GM18519 (cell line): ENCODE data around the gene METTL23.
"Not testable (repeated sequence)": the region's sequence is repeated elsewhere in the genome, so short reads cannot be mapped to it uniquely, and the experiment has no call there.

Source experiments
- ATAC-seq: cut with Tn5 transposase; IDR thresholded peaks from one replicate; pipeline ENCODE4 v1.9.1; 2021; ENCODE audit warnings: mild to moderate bottlenecking, moderate library complexity; ENCODE audit not compliant: unreplicated experiment, low FRiP score

Gene METTL23

DNA sequence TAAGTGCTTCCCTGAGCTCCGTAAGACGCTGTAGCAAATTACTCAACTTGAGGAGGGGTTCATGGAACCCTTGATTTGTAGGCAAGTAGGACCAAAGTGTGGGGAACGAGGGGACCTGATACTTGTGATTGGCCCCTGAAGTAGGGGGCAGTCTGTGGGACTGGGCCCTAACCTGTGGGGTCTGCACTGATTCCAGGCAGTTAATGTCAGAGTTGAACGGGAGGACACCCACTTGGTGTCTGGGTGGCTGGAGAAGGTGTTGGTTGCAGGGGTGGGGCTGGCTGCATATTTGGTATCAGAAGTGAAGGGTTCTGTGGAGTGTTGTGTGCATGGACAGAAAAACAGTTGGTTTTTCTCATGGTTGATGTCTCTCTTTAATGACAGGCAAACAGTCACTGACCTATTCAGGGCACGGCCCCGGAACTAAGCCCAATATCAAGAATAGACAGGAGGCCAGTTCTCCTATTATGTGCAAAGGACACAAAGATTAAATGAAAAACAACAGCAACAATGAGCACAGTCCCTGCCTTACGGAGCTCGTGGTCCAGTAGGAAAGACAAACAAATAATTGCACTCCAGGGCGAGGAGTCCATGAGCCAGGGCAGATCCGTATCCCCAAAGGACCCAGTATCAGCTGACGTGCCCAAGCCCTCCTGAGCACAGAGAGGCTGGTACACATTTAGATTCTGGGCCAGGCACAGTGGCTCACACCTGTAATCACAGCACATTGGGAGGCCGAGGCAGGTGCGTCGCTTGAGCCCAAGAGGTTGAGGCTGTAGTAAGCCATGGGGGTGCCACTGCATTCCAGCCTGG is 35.1 kb upstream of the METTL23 start:
- no peak for ATAC-seq

DNA sequence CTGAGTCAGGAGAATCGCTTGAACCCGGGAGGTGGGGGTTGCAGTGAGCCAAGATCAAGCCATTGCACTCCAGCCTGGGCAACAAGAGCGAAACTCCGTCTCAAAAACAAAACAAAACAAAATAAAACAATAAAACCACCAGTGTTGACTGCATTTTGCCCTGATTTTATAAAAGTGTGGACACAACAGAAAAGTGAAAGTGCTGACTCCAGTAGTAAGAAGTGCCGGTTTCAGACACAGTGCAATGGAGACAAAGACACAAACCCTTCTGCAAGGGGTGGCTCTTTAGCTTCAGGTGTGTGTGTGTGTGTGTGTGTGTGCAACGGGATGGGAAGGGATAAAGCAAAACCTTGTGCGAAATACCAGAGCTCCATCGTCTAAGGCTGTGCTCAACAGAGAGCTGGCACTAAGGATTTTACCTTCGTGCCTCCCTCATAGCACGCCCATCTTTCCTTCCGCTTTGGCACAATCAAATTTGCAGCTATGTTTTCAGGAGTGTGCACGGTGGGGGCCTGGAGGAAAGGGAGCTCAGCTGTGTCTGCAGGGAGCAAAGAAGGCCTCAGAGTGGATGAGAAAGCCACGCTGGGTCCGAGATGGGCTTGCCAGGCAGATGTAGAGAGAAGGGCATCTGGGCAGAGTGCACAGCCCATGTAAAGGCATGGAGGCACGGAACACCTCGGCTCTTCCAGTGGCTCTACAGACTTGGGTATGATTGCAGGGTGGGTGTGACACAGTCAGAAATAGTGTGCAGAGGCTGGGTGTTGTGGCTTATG is 31.4 kb upstream of the METTL23 start:
- ATAC-seq: no peak

DNA sequence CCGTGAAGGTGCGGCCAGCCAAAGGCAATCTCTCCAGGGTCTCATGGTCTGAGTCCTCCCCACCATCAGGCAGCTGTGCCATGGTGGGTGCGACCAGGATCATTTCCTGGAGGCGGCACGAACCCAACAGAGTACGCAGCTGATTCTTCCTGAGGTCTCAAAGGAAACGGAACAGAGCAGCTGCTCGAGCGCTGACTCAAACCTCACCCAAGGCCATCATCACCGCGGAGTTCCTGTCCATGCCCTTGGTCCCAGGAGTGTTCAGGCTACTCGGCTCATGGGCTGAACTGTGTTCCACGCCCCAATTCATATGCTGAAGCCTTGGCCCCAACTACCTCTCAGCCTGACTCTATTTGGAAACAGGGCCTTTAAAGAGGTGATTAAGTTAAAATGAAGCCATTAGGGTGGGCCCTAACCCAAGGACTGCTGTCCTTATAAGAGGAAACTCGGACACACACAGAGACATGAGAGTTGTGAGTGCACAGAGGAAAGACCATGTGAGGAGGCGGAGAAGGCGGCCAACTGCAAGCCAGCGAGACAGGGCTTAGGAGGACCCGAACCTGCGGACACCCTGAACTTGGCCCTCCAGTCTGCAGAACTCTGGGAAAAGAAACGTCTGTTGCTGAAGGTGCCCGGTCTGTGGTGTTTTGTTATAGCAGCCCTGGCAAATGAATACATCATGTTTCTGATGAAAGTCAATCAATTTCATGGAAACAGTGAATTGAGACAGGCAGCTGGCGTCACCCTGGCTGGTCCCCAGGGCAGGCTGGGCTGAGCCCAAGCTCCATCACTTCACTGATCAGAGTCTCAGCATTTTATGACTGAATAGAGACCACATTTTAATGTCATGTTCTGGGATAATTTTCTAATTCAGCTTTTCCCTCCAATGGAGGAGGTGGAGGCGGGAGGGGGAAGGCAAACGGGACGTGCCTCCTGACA is 29.6 kb upstream of the METTL23 start:
- ATAC-seq: no peak

DNA sequence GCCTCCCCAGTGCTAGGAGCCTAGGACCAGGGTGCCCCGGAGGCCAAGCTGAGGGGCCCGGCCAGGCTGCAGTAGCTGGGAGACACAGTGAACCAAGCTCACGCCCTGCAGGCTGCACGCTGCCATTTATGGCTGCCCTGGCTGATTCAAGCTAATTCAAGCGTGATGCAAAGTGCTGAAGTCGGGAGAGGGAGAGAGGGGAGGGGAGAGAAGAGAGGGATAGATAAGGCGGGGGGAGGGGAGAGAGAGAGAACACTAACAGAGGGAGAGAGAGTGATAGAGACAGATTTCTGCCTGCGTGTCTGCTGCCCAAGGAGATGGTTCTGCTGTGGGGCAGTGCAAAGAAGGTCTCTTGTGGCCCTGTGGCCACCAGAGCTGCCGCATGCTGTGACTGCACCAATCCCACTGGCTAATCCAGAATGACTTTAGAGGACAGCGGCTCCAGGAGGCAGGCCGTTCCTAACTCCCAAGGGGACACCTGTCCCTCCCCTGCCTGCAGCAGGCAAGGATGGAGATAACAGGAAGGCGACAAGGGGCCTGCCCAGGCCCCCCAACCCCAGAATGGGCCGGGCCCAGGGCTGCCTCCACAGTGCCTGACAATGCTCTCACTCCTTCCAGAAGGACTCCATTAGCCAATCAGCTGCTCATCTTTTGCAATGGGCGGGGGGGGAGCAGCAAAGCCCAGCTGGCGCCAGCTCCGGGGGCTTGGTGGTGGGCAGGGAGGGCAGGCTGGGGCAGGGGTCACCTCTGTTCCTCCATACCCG is 28.8 kb upstream of the METTL23 start:
- ATAC-seq: no peak

DNA sequence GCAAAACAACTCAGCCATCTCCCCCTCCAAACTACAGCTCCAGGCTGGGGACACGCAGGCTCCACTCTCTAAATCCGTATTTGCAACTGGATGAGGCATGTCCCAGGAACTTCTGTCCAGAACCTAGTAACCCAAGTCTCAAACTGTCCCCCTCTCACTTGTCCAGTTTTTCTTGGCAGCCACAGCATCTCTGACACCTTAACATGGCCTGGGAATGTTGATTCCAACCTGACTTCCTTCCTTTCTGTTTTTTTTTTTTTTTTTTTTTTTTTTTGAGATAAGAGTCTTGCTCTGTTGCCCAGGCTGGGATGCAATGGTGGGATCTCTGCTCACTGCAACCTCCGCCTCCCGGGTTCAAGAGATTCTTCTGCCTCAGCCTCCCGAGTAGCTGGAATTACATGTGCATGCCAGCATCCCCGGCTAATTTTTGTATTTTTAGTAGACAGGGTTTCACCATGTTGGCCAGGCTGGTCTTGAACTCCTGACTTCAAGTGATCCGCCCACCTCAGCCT is 28.1 kb upstream of the METTL23 start:
- ATAC-seq: not testable (repeated sequence)

DNA sequence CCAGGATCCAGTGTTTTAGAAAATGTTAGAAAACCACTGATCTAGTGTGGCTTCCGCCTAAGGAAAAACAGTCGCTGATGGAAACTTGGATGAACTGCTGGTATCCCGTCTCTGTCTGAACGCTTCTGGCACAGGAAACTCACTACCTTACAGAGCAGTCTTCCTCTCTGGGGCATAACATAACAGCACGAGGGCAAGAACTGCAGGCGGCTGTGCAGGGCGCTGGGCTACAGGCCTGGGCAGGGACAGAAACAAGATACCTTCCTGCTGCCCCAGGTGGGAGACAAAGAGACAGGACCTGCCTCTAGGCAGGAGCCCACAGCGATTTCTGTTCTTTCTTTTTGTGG is 26.4 kb upstream of the METTL23 start:
- ATAC-seq: no peak

DNA sequence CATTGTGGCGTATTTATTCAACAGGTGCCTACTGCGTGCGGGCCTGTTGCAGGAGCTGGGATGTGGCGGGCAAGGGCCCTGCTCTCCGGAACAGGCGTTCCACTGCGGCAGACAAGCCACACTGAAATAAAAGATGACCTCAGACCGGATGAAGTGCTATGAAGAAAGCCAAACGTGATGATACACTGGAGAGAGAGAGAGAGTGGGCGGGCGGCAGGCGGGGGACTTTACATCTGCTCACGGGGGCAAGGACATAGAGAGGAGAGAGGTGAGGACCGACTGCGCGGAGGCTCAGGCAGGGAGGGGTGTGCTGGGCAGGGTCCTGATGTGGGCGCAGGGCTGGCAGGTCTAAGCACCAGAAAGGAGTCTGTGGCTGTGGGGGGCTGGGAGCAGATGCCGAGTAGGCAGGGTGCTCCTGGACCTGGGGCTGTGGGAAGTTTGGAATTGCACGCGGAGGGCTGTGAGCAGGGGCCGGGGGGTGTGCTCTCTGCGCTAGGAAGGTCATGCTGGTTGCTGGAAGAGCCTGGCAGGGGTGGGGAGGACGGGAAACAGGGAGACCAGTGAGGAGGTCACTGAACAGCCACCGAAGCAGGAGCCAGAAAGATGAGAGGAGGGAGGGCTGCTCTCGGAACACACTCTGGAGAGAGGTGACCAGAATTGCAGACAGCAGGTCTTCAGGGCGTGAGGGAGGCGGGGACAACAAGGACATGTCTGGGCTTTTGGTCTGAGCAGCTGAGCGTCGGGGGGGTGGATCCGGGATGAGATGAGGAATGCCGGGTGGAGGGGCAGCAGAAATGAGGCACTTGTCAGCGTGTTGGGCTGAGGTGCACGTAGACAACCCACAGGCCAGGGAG is 25.8 kb upstream of the METTL23 start:
- no peak for ATAC-seq

DNA sequence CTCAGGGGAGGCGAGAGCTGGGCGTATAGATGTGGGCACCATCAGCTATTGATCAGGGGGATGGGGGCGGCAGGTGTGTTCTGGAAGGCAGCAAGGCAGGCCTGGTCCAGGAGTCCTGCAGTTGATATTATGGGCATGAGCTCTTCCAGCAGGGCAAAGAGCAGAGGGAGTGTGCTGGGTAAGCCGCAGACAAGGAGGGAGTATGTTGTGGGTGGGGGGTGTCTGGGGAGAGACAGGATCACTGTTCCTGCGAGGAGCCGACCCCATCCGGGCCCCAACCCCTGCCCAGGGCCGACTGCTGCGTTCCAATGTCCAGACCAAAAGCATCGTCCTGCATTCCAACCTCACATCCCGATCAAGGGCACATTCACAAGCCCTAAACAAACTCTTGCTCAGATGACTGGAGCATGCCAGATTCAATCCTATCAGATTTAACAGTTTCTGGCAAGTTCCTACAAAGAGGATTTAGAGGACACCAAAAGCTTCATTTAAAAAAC is 25.1 kb upstream of the METTL23 start:
- no peak for ATAC-seq

DNA sequence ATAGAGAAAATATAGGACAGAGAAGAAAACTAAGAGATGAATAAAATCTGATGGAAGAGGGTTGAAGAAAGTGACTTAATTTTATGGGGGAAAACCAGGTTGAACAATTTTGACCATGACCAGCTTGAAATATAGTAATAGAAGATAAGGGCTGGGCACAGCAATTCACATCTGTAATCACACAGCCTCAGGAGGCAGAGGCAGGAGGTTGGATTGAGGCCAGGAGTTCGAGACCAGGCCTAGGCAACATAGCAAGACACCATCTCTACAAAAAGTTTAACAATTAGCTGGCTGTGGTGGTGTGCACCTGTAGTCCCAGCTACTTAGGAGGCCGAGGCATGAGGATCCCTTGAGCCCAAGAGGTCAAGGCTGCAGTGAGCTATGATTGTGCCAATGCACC is 24.6 kb upstream of the METTL23 start:
- ATAC-seq: no peak

DNA sequence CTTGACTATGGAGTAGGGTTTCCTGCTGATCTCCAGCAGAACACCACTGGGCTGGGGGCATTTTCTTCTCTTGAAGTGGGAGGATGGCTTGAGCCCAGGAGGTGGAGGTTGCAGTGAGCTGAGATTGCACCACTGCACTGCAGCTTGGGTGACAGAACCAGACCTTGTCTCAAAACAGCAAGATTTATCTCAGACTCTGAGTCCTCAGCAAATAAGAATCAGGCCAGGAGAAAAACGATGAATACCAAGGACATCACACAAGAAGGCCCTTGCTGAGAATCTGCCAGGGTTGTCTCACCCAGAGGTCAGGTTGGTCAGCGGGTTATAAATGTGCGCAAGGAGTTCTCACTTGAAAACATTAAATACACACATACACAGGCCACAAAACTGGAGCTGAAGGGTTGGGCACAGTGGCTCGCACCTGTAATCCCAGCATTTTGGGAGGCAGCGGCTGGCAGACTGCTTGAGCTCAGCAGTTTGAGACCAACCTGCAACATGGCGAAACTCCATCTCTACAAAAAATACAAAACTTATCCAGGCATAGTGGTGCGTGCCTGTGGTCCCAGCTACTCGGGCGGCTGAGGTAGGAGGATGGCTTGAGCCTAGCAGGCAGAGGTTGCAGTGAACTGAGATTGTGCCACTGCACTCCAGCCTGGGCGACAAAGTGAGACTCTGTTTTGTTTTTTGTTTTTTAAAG is 23.6 kb upstream of the METTL23 start:
- no peak for ATAC-seq

DNA sequence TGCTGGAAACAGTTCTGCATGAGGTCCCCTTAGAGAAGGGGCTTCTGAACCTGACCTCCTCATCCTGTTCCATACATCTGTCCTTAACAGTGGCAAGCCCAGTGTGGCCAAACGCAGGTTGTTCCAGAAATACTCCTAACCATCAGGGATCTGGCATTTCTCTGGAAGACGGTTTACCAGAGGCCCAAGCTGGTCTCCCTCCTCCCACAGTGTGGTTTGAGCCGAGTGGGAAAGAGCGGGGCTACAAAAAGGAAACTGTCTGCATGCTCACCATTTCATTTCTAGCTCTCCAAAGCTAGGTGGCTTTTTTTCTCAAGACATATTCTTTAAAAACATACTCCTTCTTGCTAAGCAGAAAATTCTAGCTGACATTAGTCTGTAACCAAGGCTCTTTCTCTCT is 21.8 kb upstream of the METTL23 start:
- no peak for ATAC-seq

DNA sequence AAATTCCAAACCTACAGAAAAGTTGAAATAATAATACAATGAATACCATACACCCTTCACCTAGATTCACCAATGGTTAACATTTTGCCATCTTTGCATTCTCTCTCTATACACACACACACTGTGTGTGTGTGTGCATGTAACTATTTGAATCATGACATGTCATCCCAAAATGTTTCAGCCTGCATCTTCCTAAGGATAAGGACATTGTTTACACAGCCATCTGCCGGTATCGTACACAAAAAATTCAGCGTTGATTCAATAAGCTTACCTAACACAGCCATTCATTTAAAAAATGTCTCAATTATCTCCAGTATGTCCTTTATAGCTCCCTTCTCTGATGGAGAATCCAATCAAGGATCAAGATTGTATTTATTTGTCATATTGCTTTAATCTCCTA is 19.8 kb upstream of the METTL23 start:
- no peak for ATAC-seq

DNA sequence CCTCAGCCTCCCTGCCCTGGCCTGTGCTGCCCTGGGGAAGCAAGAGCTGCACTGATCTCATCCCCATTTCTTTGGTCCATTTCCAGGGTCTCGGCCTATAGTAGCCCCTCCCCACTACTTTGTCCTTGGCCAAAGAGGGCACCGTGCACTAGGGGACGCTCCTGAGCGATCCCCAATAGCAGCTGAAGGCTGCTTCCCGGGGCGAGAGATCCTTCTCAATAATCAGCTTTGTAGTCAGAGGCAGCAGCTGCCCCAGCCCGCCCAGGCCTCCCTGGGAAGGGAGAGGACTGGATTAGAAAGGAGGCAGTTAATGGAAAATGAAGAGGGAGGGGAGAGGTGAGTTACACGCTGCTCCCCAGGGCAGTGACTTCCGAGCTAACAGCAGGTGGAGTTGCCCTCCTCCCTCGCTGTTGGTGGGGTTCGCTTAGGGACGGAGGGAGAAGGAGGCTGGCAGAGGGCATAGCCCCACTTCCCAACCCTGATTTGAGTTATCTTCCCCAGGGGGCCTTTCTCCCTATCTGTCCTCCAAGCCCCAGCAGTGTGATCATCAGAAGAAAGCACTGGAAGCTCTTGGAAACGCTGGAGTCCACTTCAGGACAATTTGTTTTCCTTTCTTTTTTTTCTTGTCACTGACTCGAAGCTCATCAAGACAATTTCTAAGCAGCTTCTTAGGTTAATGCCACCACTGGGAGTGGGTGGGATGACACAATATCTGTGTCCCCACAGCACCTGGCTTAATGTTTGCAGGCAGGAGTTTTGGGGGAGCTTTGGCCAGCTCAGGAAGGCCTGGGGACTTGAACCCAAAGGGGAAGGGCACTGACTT is 18.4 kb upstream of the METTL23 start:
- no peak for ATAC-seq

DNA sequence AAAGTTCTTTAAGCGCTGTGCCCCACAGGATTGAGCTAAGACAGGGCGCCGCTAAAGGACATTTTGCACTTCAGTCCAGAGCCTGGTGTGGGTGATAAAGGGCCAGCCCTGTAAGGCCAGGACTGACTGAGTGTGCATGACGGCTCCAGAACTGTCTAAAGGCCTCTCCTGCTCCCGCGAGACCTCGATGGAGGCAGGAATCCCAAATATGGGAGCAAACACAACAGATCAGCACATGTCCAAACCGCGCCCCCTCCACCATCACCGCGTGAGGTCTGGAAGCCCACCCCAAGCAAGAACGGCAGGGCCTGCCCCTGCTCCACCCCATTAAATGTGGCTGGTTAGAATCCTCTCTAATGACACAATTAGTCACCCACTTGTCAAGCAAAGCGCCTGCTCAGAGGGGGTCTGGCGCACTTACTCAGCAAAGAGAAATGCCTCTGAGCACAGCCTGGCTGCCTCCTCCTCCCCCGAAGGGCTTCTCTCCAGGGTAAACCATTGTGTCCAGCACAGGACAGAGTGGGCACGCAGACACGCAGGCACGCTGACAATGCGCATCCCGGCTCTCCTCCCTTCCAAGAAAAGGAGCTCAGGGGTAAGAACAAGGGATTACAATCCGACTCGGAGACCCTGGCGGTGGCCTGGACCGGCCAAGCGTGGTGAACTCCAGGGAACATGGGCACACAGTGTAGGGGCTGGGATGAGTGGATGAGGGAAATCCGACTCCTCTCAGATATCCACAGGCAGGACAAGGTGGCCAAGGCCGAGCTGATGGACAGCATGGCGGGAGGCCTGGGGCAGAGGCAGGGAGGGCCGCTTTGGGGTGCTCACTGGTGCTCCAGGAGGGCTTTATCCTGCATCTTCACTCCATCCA is 17.3 kb upstream of the METTL23 start:
- no peak for ATAC-seq

DNA sequence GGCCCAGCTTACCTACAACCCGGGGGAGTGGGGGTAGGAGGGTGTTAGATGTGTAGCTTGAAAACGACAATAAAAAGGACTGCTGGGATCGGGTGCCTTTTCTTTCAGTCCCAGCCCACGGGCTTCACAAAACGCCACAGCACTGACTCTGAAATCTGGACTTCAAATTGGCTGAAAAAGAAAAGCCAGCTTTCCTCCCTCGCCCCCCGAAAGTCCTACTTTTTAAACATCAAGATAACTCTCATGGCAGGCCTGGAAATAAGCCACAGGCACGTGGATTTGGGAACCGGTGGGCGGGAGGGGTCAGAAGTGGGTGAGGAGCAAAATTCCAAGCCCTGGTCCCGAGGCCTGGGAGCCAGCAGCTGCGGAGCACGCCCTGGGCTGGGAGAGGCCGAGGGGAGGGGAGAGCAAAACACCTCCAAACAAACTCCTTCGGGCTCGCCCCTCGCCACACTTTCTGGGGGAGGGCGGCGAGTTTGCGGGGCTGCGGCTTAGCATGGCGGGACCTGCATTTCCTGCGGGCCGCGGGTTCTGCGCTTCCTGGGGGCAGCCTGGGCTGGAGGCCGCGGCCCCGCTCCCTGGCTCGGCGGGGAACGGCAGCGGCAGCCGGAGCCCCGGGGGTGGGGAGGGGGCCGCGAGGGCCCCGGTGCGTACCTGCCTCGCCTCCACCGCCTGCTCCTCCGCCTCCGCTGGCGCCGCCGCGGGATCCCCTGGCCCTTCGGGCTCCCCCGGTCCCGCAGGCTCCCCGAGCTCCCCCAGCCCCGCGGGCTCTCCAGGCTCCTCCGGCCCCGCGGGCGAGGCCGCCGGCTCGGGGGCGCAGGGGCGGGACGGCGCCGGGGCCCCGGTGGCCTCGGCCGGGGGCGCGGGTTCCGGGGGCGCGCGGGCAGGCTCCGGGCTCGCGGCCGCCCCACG is 16.4 kb upstream of the METTL23 start:
- ATAC-seq: not testable (repeated sequence)
